DND-41 (cell line): ENCODE data around the gene FAM20C.

Experiments
- ATAC-seq: fragments of 200-7000 bp; cut with Tn5 transposase; 3 replicates; pipeline ENCODE4 v1.9.1; 2021; ENCODE audit warnings: low read depth; ENCODE audit not compliant: insufficient read depth
- DNase-seq: peaks from one replicate; pipeline ENCODE4 v3.0.0-alpha.2; 2020
- H2AFZ ChIP-seq: 2 replicates; pipeline ENCODE4 v1.6.0; 2012; ENCODE audit warnings: low read depth, low read length
- H3K27ac ChIP-seq: 2 replicates; pipeline ENCODE4 v1.5.1; 2012; ENCODE audit warnings: low read length, inconsistent platforms
- H3K27me3 ChIP-seq: fragments of 200-600 bp; sonication (generic); 2 replicates; pipeline ENCODE4 v1.6.0; 2012; ENCODE audit warnings: low read length, mild to moderate bottlenecking, inconsistent platforms; ENCODE audit not compliant: insufficient read depth, poor library complexity
- H3K36me3 ChIP-seq: 2 replicates; pipeline ENCODE4 v1.5.1; 2012; ENCODE audit warnings: low read length, inconsistent platforms; ENCODE audit not compliant: insufficient read depth
- H3K4me1 ChIP-seq: 2 replicates; pipeline ENCODE4 v1.5.1; 2012; ENCODE audit warnings: mild to moderate bottlenecking, low read length; ENCODE audit not compliant: insufficient read depth
- H3K4me2 ChIP-seq: 2 replicates; pipeline ENCODE4 v1.6.0; 2012; ENCODE audit warnings: mild to moderate bottlenecking, moderate library complexity, low read length, inconsistent platforms; ENCODE audit not compliant: insufficient read depth
- H3K4me3 ChIP-seq, 2 experiments: fragments of 200-600 bp in 1 of 2; shearing (Covaris generic) in 1 of 2; 2 replicates each; pipeline ENCODE4 v1.5.1; 2012 to 2016; ENCODE audit warnings: inconsistent platforms in 2 of 2, low read length in 2 of 2, mild to moderate bottlenecking in 2 of 2, low read depth in 1 of 2, moderate library complexity in 1 of 2
- H3K79me2 ChIP-seq: 2 replicates; pipeline ENCODE4 v1.6.0; 2012; ENCODE audit warnings: low read length, inconsistent platforms; ENCODE audit not compliant: insufficient read depth
- H3K9ac ChIP-seq: 2 replicates; pipeline ENCODE4 v1.6.0; 2012; ENCODE audit warnings: low read depth, mild to moderate bottlenecking, inconsistent platforms, low read length, moderate library complexity
- H3K9me3 ChIP-seq: 2 replicates; pipeline ENCODE4 v1.5.1; 2012; ENCODE audit warnings: low read length, moderate library complexity, mild to moderate bottlenecking, inconsistent platforms; ENCODE audit not compliant: insufficient read depth, severe bottlenecking
- H4K20me1 ChIP-seq: 2 replicates; pipeline ENCODE4 v1.6.0; 2012; ENCODE audit warnings: low read length; ENCODE audit not compliant: insufficient read depth
- CTCF ChIP-seq: IDR thresholded peaks from 2 replicates; pipeline ENCODE4 v1.5.1; 2012; ENCODE audit warnings: borderline replicate concordance, low read length, moderate library complexity, mild to moderate bottlenecking; ENCODE audit not compliant: poor library complexity, severe bottlenecking; ENCODE audit errors: extremely low read depth
- EZH2 ChIP-seq: IDR thresholded peaks from 3 replicates; pipeline ENCODE4 v1.6.1; 2012; ENCODE audit warnings: borderline replicate concordance, low read depth, mild to moderate bottlenecking, moderate library complexity, low read length, inconsistent platforms; ENCODE audit not compliant: severe bottlenecking

Gene FAM20C

GRCh38 chr7:252981-253380 lies 60.6 kb downstream of the FAM20C start:
- H3K27ac ChIP-seq = no peak overlapping the region
- no peak overlapping the region for H3K4me3 ChIP-seq
- H3K27me3 ChIP-seq = no peaks in the 10 kb centered on the region
- H3K4me2 ChIP-seq = no peak overlapping the region
- H3K36me3 ChIP-seq = no peaks in the 10 kb centered on the region
- no peak for DNase-seq
- H2AFZ ChIP-seq = no peak overlapping the region
- 0 out of 2 replicates have a peak, but pooled peaks cover 2% of the 10 kb centered on the region for H4K20me1 ChIP-seq
- ATAC-seq = no peak
- no peaks in the 10 kb centered on the region for H3K4me1 ChIP-seq
- TF ChIP-seq EZH2 (no peak), CTCF (no peak)
- no peak overlapping the region for H3K9ac ChIP-seq
- no peaks in the 10 kb centered on the region for H3K79me2 ChIP-seq
- H3K9me3 ChIP-seq = no peaks in the 10 kb centered on the region

- Histone ChIP-seq H2AFZ (no peak overlapping the region), H3K27ac (no peak overlapping the region), H3K4me2 (no peak overlapping the region), H3K79me2 (no peaks in the 10 kb centered on the region), H3K27me3 (no peaks in the 10 kb centered on the region), H3K36me3 (no peaks in the 10 kb centered on the region), H3K9ac (no peak overlapping the region), H4K20me1 (0 out of 2 replicates have a peak, but pooled peaks cover 2% of the 10 kb centered on the region), H3K4me1 (no peaks in the 10 kb centered on the region), H3K4me3 (no peak overlapping the region), H3K9me3 (no peaks in the 10 kb centered on the region)
- DNase-seq = no peak
- TF ChIP-seq CTCF (no peak), EZH2 (no peak)
- no peak for ATAC-seq
These were observed 61.4 kb downstream of the FAM20C start for GRCh38 chr7:253581-254336.

- Histone ChIP-seq H3K79me2 (no peaks in the 10 kb centered on the region), H3K4me3 (no peak overlapping the region), H4K20me1 (0 out of 2 replicates have a peak, but pooled peaks cover 2% of the 10 kb centered on the region), H3K27me3 (no peaks in the 10 kb centered on the region), H3K4me1 (no peaks in the 10 kb centered on the region), H3K36me3 (no peaks in the 10 kb centered on the region), H3K9me3 (no peaks in the 10 kb centered on the region), H3K27ac (no peak overlapping the region), H2AFZ (no peak overlapping the region), H3K4me2 (no peak overlapping the region), H3K9ac (no peak overlapping the region)
- TF ChIP-seq EZH2 (no peak), CTCF (no peak)
- no peak for DNase-seq
- ATAC-seq = no peak
These were observed 62.1 kb downstream of the FAM20C start for GRCh38 chr7:254337-255037.
